NCI-H82 treated with DMSO at 0.1 percent for 48 hours (cell line): ENCODE data around the gene HIBADH.
A peak's percentile ranks its signal among the peaks of the same experiment; 100 is the strongest.
"Not testable (repeated sequence)": the region's sequence is repeated elsewhere in the genome, so short reads cannot be mapped to it uniquely, and the experiment has no call there.

Source experiments
- DNase-seq: peaks from one replicate; lab custom pipeline; 2025; ENCODE audit not compliant: unreplicated experiment; lab: John Stamatoyannopoulos, UW

HIBADH gene

GRCh38 chr7:27603813-27604212 is 58.9 kb downstream of the HIBADH start:
- DNase-seq: no peak

GRCh38 chr7:27602766-27603165 is 59.9 kb downstream of the HIBADH start:
- no peak for DNase-seq

- DNase-seq: no peak
These were observed 61.5 kb downstream of the HIBADH start for GRCh38 chr7:27601217-27601616.

- DNase-seq: no peak
These were observed 62.4 kb downstream of the HIBADH start for GRCh38 chr7:27600247-27600646.

GRCh38 chr7:27595009-27595408 is 67.7 kb downstream of the HIBADH start:
- DNase-seq: no peak

- no peak for DNase-seq
These were observed 69.5 kb downstream of the HIBADH start for GRCh38 chr7:27593226-27593625.

- DNase-seq: peak; percentile 93
These were observed 72.3 kb downstream of the HIBADH start for GRCh38 chr7:27590416-27590815.

- no peak for DNase-seq
These were observed 75.3 kb downstream of the HIBADH start for GRCh38 chr7:27587429-27587828.

- peak; percentile 90 for DNase-seq
These were observed 75.9 kb downstream of the HIBADH start for GRCh38 chr7:27586825-27587224.

- DNase-seq: no peak
These were observed 76.8 kb downstream of the HIBADH start for GRCh38 chr7:27585781-27586447.

GRCh38 chr7:27581906-27582305 is 80.8 kb downstream of the HIBADH start:
- no peak for DNase-seq

GRCh38 chr7:27581119-27581518 is 81.6 kb downstream of the HIBADH start:
- DNase-seq: no peak

GRCh38 chr7:27579565-27579964 is 83.1 kb downstream of the HIBADH start:
- no peak for DNase-seq

- DNase-seq: not testable (repeated sequence)
These were observed 84.5 kb downstream of the HIBADH start for GRCh38 chr7:27578169-27578568.

GRCh38 chr7:27576360-27576944 is 86.2 kb downstream of the HIBADH start:
- peak; percentile 47 for DNase-seq

GRCh38 chr7:27575613-27576012 is 87.1 kb downstream of the HIBADH start:
- no peak for DNase-seq

GRCh38 chr7:27569106-27569505 is 93.6 kb downstream of the HIBADH start:
- DNase-seq: no peak

- no peak for DNase-seq
These were observed 95.4 kb downstream of the HIBADH start for GRCh38 chr7:27567266-27567665.

GRCh38 chr7:27564881-27565482 is 97.7 kb downstream of the HIBADH start:
- DNase-seq: no peak

GRCh38 chr7:27560706-27561235 is 101.9 kb downstream of the HIBADH start:
- no peak for DNase-seq

GRCh38 chr7:27555670-27556069 is 107.0 kb downstream of the HIBADH start:
- DNase-seq: no peak

- DNase-seq: peak; percentile 50
These were observed 107.9 kb downstream of the HIBADH start for GRCh38 chr7:27554826-27555225.
